CD4-positive, alpha-beta T cell (primary cell): Measurements from ENCODE around the gene ULK4. TPM values are rescaled to one million over a fixed set of nuclear protein-coding genes. Genes with fewer than 3 reads are reported as not detected.
"Not testable (repeated sequence)": the region's sequence is repeated elsewhere in the genome, so short reads cannot be mapped to it uniquely, and the experiment has no call there.

ENCODE experiments used
- ATAC-seq: fragments of 200-7000 bp; cut with Tn5 transposase; one replicate; pipeline ENCODE4 v1.10.0; 2022; ENCODE audit warnings: mild to moderate bottlenecking; ENCODE audit not compliant: poor library complexity
- CTCF ChIA-PET: fragments of 350-600 bp; sonication (Branson Sonifier 250); formaldehyde crosslinking; loops from one replicate; lab custom pipeline; 2021; ENCODE audit warnings: antibody characterized with exemption, inconsistent platforms; lab: Charles Lee
- POLR2A ChIA-PET: fragments of 350-600 bp; sonication (Branson Sonifier 250); formaldehyde crosslinking; loops from one replicate; lab custom pipeline; 2021; ENCODE audit warnings: antibody characterized with exemption, inconsistent platforms; lab: Charles Lee
- DNase-seq, 14 experiments: peaks; one replicate each; pipeline ENCODE4 v3.0.0-alpha.2; 2013 to 2020; ENCODE audit warnings: mixed read lengths in 2 of 14
- H3K27ac ChIP-seq, 2 donors: one replicate each; pipeline versions ENCODE4 v1.5.1 to v1.7.0; 2013; ENCODE audit warnings: low read length in 2 of 2, low read depth in 1 of 2, mild to moderate bottlenecking in 1 of 2
- H3K27me3 ChIP-seq, 2 experiments: 1 replicate in 1 of 2; 2 replicates in 1 of 2; pipeline versions ENCODE4 v1.6.1 to v1.7.0; 2013; ENCODE audit warnings: low read length in 2 of 2, control low read depth in 1 of 2, mild to moderate bottlenecking in 1 of 2, moderate library complexity in 1 of 2; ENCODE audit not compliant: insufficient read depth in 2 of 2, control insufficient read depth in 1 of 2
- H3K36me3 ChIP-seq: one replicate; pipeline ENCODE4 v1.6.1; 2013; ENCODE audit warnings: low read length, control low read depth; ENCODE audit not compliant: insufficient read depth
- H3K4me1 ChIP-seq: one replicate; pipeline ENCODE4 v1.6.1; 2013; ENCODE audit warnings: low read length, control low read depth; ENCODE audit not compliant: insufficient read depth
- H3K4me3 ChIP-seq: one replicate; pipeline ENCODE4 v1.5.1; 2013; ENCODE audit warnings: mild to moderate bottlenecking, low read length, moderate library complexity
- H3K9me3 ChIP-seq, 2 experiments: 1 replicate in 1 of 2; 2 replicates in 1 of 2; pipeline versions ENCODE4 v1.6.1 to v1.7.0; 2013; ENCODE audit warnings: low read length in 2 of 2, mild to moderate bottlenecking in 2 of 2, control low read depth in 1 of 2, moderate library complexity in 1 of 2; ENCODE audit not compliant: control insufficient read depth in 1 of 2, insufficient read depth in 1 of 2
- H3K27ac Mint-ChIP-seq: one replicate; pipeline ENCODE4 v1.8.0; 2020; ENCODE audit warnings: mixed read lengths
- H3K27me3 Mint-ChIP-seq: one replicate; pipeline ENCODE4 v1.8.0; 2021; ENCODE audit warnings: mixed read lengths
- H3K36me3 Mint-ChIP-seq: one replicate; pipeline ENCODE4 v1.8.0; 2021; ENCODE audit warnings: low read depth, mixed read lengths
- H3K4me1 Mint-ChIP-seq: one replicate; pipeline ENCODE4 v1.8.0; 2021; ENCODE audit warnings: low read depth, mixed read lengths
- H3K4me3 Mint-ChIP-seq: one replicate; pipeline ENCODE4 v1.8.0; 2020; ENCODE audit warnings: mild to moderate bottlenecking, mixed read lengths
- H3K9me3 Mint-ChIP-seq: one replicate; pipeline ENCODE4 v1.8.0; 2020; ENCODE audit warnings: mixed read lengths
- intact Hi-C, 2 experiments: fragments of 100-400 bp; cut with DNase I in 1 of 2; cut with micrococcal nuclease in 1 of 2; formaldehyde crosslinking; loops; one replicate each; pipeline versions ENCODE4 v1.15.1 to v1.9.0; 2023 to 2025; cut with DNase I, micrococcal nuclease
- total RNA-seq, 174 experiments: library from RNA in 2 of 174; stranded (reverse) in 2 of 174; gene quantifications; one replicate each; pipeline ENCODE4 v1.2.3 and lab custom pipeline; 2021 to 2026
- TF ChIP-seq, protein P1 (sequence below): fragments of 200-600 bp; IDR thresholded peaks from one replicate; pipeline ENCODE4 v1.8.0; 2022; ENCODE audit warnings: antibody characterized with exemption, mild to moderate bottlenecking

The ULK4 gene
- total RNA-seq, 2 experiments from 2014 or later = 23.8 to 28.6 TPM

- intact Hi-C loops = loop anchor here in 1 of 2 experiments (1.0 to 5.0 kb wide), 2 partner anchors 1303 to 1691 kb away; no protein-coding TSS in a partner anchor
- TF ChIP-seq, protein P1, sequence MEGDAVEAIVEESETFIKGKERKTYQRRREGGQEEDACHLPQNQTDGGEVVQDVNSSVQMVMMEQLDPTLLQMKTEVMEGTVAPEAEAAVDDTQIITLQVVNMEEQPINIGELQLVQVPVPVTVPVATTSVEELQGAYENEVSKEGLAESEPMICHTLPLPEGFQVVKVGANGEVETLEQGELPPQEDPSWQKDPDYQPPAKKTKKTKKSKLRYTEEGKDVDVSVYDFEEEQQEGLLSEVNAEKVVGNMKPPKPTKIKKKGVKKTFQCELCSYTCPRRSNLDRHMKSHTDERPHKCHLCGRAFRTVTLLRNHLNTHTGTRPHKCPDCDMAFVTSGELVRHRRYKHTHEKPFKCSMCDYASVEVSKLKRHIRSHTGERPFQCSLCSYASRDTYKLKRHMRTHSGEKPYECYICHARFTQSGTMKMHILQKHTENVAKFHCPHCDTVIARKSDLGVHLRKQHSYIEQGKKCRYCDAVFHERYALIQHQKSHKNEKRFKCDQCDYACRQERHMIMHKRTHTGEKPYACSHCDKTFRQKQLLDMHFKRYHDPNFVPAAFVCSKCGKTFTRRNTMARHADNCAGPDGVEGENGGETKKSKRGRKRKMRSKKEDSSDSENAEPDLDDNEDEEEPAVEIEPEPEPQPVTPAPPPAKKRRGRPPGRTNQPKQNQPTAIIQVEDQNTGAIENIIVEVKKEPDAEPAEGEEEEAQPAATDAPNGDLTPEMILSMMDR = no peak
- Histone ChIP-seq H3K4me1 (no peaks in the 10 kb centered on the region), H3K27ac (no peak overlapping the region), H3K27me3 (no peaks in the 10 kb centered on the region), H3K9me3 (no peaks in the 10 kb centered on the region), H3K36me3 (peaks cover 2% of the 10 kb centered on the region), H3K4me3 (no peak overlapping the region)
- ATAC-seq (no peak), DNase-seq (no peak)
- Mint-ChIP-seq H3K36me3 (peaks cover 3% of the 10 kb centered on the region), H3K4me3 (no peak overlapping the region), H3K4me1 (no peaks in the 10 kb centered on the region), H3K27me3 (no peaks in the 10 kb centered on the region), H3K9me3 (no peaks in the 10 kb centered on the region), H3K27ac (no peak overlapping the region)
- CTCF ChIA-PET = interaction anchor here (0.8 to 1.9 kb wide), 3 partner anchors 217 to 1302 kb away, joined by 3 to 9 read pairs (median 3); no protein-coding TSS in a partner anchor
- POLR2A ChIA-PET = no interaction called here
Measured at GRCh38 chr3:41882956-41883355, 78.9 kb downstream of the ULK4 start.

GRCh38 chr3:41881233-41881821 is 80.6 kb downstream of the ULK4 start:
- CTCF ChIA-PET = interaction anchor here (1.9 kb wide), 1 partner anchor 1301 kb away, joined by 8 read pairs; no protein-coding TSS in a partner anchor
- no peak for ATAC-seq

DNA sequence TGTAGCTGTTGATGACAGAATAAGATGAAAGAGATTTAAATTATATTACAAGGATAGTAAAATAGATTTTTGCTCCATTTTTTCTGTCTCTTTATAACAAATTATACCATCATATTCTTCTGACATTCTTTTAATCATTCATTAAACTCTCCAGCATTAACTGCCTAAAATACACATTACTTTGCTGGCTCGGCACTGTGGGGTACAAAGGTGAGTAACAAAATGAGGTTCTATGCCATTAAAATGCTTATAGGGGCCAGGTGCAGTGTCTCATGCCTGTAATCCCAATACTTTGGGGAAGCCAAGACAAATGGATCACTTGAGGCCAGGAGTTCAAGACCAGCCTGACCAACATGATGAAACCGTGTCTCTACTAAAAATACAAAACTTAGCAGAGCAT is 81.5 kb downstream of the ULK4 start:
- Mint-ChIP-seq H3K4me3 (no peak overlapping the region), H3K4me1 (no peaks in the 10 kb centered on the region), H3K27me3 (no peaks in the 10 kb centered on the region), H3K27ac (no peak overlapping the region), H3K36me3 (peaks cover 9% of the 10 kb centered on the region), H3K9me3 (no peaks in the 10 kb centered on the region)
- Histone ChIP-seq H3K27me3 (no peaks in the 10 kb centered on the region), H3K9me3 (no peaks in the 10 kb centered on the region), H3K4me1 (no peaks in the 10 kb centered on the region), H3K36me3 (no peaks in the 10 kb centered on the region), H3K4me3 (no peak overlapping the region), H3K27ac (no peak overlapping the region)
- POLR2A ChIA-PET = no interaction called here
- CTCF ChIA-PET = interaction anchor here (1.9 kb wide), 1 partner anchor 1300 kb away, joined by 8 read pairs; no protein-coding TSS in a partner anchor
- intact Hi-C loops = loop anchor here in 1 of 2 experiments (1.0 to 5.0 kb wide), 3 partner anchors 1296 to 1688 kb away; no protein-coding TSS in a partner anchor
- ATAC-seq (no peak), DNase-seq (no peak)
- TF ChIP-seq, protein P1 = no peak

More at GRCh38 chr3:41881233-41881821, 80.6 kb downstream of the ULK4 start:
- Histone ChIP-seq H3K36me3 (no peaks in the 10 kb centered on the region), H3K27me3 (no peaks in the 10 kb centered on the region), H3K27ac (no peak overlapping the region), H3K9me3 (no peaks in the 10 kb centered on the region), H3K4me3 (no peak overlapping the region), H3K4me1 (no peaks in the 10 kb centered on the region)
- POLR2A ChIA-PET = no interaction called here
- no peak overlapping the region for H3K4me3 Mint-ChIP-seq
- DNase-seq = peak in 4 of 14 experiments; percentile 6 to 65 (median 62)
- H3K36me3 Mint-ChIP-seq = peaks cover 9% of the 10 kb centered on the region
- TF ChIP-seq, protein P1 = peak; percentile 81
- H3K27me3 Mint-ChIP-seq = no peaks in the 10 kb centered on the region
- no peak overlapping the region for H3K27ac Mint-ChIP-seq
- no peaks in the 10 kb centered on the region for H3K9me3 Mint-ChIP-seq
- no peaks in the 10 kb centered on the region for H3K4me1 Mint-ChIP-seq
- intact Hi-C loops = loop anchor here (1.0 to 5.0 kb wide), 5 partner anchors 1297 to 1689 kb away; no protein-coding TSS in a partner anchor

GRCh38 chr3:41877741-41878140 is 84.2 kb downstream of the ULK4 start:
- H3K36me3 ChIP-seq, H3K27me3 ChIP-seq, POLR2A ChIA-PET, intact Hi-C loops, H3K27ac ChIP-seq, H3K9me3 ChIP-seq, DNase-seq, H3K4me1 ChIP-seq, H3K27ac Mint-ChIP-seq, H3K27me3 Mint-ChIP-seq, H3K4me3 ChIP-seq, H3K9me3 Mint-ChIP-seq, CTCF ChIA-PET, H3K4me3 Mint-ChIP-seq, H3K36me3 Mint-ChIP-seq, H3K4me1 Mint-ChIP-seq, ATAC-seq: not testable (repeated sequence)
